NCI-H446 treated with DMSO at 0.1 percent for 48 hours (cell line): Measurements from ENCODE around the gene LYSMD2.

Experiments
- DNase-seq: peaks from one replicate; lab custom pipeline; 2025; lab: John Stamatoyannopoulos, UW

The LYSMD2 gene

GRCh38 chr15:51718746-51719145 is 18.7 kb downstream of the LYSMD2 start:
- DNase-seq: no peak

GRCh38 chr15:51718219-51718618 is 19.2 kb downstream of the LYSMD2 start:
- DNase-seq: no peak

- no peak for DNase-seq
Measured at GRCh38 chr15:51714911-51715310, 22.5 kb downstream of the LYSMD2 start.

DNA sequence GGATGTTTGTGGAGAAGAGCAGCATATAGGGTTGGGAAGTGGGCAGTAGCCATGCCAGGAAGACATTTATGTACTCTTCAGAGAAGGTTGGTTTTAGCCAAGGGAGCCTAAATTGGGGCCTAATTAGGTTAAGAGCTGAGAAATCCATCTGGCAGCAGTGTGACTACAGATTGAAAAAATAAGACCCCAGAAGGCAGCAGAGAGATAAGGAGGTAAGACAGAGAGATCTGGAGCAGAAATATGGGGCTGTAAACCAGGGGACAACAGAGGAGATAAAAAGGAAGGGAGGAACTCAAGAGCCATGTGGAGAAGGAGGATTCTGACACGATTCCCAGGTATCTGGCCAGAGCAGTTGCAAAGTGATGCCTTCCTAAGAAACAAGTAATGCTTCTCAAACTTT is 23.3 kb downstream of the LYSMD2 start:
- no peak for DNase-seq

DNA sequence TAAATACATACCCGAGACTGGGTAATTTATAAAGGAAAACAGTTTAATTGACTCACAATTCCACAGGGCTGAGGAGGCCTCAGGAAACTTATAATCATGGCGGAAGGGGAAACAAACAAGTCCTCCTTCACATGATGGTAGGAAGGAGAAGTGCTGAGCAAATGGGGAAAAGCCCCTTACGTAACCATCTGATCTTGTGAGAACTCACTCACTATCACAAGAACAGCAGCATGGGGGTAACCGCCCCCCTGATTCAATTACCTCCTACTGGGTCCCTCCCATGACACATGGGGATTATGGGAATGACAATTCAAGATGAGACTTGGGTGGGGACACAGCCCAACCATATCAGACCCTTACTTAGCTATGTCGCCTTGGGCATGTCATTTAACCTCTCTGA is 28.4 kb downstream of the LYSMD2 start:
- no peak for DNase-seq

DNA sequence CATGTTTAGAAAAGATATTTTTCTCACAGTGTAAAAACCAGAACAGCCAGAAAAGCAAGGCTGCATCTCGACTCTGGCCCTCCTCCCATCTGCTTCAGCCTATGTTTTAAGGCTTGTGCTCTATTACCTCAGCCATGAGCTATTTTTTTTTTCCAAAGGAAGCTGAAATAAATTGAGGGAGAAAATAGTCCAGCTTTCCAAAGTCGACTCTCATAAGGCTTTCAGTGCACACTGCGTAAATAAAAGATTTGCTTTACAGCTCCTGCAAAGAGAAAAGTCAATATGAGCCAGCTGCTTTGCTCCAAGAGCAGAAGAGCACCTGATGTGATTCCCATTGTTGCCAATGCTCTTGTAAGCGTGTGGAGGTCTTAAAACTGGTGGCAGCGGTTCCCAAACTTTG is 29.4 kb downstream of the LYSMD2 start:
- no peak for DNase-seq

DNA sequence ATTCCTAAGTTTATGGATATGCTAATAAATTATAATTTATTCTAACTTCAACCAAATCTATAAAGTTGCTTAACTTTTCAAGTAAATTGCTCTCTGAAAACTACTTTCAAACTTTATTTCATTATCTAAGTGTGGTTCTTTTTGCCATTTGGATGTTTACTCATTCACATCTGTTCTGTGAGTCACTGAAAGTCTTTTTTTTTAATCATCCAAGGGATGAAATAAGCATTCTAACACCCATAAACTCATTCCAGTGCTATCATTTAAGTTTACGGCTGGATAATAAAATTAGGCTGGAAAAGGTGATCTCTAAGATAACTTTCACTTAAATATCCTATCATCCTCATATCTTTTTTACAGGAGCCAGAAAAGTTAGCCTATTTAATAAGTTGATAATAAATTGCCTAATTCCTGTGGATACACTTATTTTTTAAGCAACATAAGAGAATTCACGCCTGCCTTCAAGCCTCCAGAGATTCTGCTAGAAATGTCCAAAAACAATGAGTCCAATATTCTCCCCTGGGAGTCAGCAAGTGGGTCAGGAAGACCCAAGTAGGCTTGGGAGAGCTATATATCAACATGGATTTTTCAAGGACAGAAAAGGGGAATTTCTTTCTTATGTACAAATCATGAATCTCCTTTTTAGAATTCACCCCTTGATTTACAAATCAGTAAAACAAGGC is 30.4 kb downstream of the LYSMD2 start:
- DNase-seq: no peak

DNA sequence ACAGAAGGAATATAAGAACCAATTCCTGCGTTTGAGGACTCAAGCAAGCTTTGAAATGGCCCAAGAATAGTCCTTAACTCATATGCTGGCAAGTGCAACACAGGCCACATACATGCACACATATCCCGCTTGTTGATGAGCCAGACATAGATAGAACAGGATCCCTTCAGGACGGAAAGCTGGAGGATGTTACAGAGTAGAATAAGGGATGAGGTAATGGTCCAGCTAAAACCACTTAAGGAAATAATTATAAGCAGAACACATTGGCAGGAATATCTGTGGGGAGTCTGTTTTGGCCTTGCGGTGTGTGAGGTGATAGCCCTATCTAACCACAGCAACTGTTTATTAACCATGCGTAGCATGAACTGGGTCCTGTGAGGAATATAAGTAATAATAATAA is 31.2 kb downstream of the LYSMD2 start:
- no peak for DNase-seq

DNA sequence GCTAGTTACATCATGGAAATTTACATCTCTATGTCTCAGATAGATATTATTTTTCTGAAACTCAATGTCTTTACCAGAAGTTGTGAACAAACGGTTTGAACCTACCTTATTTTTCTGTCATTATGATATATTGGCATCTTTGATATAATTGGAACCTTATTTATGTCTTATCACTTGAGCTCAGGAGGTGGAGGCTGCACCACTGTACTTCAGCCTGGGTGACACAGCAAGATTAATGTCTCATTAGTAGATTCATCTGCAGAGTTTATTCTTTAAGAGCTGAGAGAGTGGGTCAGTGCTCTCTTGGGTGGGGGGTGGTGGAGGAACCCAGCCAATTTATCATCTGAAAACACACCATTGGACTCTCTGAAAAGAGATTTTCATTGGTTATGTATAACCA is 34.7 kb downstream of the LYSMD2 start:
- DNase-seq: no peak

- DNase-seq: no peak
Measured at GRCh38 chr15:51699373-51699772, 38.1 kb downstream of the LYSMD2 start.

- no peak for DNase-seq
Measured at GRCh38 chr15:51697163-51697562, 40.3 kb downstream of the LYSMD2 start.

GRCh38 chr15:51696566-51696965 is 40.9 kb downstream of the LYSMD2 start:
- no peak for DNase-seq

DNA sequence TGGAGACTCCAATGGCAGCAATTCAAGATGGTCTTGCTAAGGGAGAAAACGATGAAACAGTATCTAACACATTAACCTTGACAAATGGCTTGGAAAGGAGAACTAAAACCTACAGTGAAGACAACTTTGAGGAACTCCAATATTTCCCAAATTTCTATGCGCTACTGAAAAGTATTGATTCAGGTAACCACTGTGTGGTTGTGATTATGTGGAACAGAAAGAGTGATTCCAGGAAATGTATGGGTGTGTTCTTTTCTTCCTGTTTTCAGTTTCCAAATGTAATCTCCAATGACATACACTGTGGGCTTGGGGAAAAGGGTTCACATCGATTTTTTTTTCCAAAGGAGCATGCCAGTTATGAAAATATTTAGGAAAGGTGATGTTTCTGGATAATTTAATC is 45.3 kb downstream of the LYSMD2 start:
- no peak for DNase-seq

GRCh38 chr15:51688863-51689262 is 48.6 kb downstream of the LYSMD2 start:
- no peak for DNase-seq

DNA sequence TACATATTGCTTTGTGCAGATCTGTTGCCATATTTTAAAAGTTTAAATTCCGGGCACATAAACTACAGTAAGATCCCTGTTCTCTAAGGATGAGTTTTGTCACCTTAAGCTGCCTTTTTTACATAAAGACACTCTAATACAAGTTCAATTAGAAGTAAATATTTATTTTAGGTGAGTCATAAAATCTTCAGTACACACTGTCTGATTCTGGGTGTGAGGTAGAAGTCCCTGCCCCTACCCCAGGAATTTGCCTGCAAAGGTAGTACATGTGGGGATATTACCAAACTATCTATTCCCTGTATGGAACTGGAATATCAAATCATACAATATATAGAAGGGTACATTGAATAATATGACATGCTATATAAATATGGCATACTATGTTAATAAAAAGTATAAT is 49.9 kb downstream of the LYSMD2 start:
- no peak for DNase-seq

- DNase-seq: peak; percentile 67
Measured at GRCh38 chr15:51681303-51681963, 56.0 kb downstream of the LYSMD2 start, which contains the start of gene SCG3. SCG3 (plus strand) TSS chr15:51681503; CDS start chr15:51681756, 253 bp downstream.

DNA sequence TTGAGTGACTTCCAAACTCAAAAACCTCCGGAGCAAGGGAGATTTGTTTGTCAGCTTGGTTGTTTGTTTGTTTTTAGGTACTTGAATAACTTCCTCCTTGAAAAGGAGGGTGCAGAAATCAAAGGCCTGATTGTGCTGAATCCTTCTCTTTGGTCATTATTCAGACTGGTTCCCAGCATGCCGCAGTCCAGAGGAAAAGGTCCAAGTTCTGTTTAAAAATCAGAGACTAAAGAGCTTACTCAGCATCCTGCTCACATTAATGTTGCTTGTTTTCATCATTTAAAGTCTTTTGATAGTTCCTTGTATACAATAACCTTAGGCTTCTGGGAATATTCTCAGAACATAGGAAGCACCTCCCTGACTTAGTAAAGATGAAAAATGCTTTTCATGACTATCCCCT is 57.1 kb downstream of the LYSMD2 start:
- no peak for DNase-seq

DNA sequence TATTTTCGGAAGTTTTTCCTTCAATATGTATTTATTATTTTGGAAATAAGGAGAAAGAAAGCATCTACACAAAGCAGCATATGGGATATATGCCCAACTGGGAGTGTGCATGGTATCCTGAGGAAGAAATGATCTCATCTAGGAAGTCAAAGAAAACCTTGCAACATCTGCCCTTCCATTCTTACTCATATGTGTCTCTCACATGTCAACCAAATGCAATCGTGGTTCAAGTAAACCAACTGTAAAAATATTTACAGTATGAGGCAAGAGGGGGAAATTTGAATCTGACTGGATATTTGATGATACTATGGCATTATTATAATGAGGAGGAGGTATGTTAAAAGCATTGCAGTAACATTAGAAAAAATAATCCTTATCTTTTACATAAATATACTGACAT is 59.4 kb downstream of the LYSMD2 start:
- no peak for DNase-seq

- no peak for DNase-seq
Measured at GRCh38 chr15:51677452-51677851, 60.0 kb downstream of the LYSMD2 start.

DNA sequence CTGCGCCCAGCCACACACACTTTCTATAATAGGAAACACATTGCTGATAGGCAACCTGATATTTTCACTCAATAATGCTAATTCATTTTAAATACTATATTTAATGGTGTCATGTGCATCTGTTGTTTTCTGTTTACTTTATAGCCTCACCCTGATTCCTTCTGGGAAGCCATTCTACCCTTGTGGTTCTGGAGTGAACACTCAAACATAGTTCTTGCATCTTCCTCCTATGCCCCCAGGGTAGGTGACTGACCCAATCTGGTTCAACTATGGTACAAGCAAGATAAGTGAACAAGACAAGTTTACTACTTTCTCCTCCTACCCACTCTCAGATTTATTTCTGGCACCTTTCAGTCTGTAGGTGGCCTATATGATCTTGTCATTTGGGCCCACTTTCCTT is 60.4 kb downstream of the LYSMD2 start:
- no peak for DNase-seq

- DNase-seq: no peak
Measured at GRCh38 chr15:51675234-51675633, 62.2 kb downstream of the LYSMD2 start.
